Activated CD4-positive, alpha-beta T cell treated with anti-CD3 and anti-CD28 coated beads, Interleukin-2, amount 50 U/mL, for 24 hours (primary cell): ENCODE measurements around the gene OCA2.
"Not testable (repeated sequence)": the region's sequence is repeated elsewhere in the genome, so short reads cannot be mapped to it uniquely, and the experiment has no call there.

Experiments used
- DNase-seq, 2 donors: peaks; one replicate each; pipeline ENCODE4 v3.0.0-alpha.2; 2020; ENCODE audit warnings: low read depth in 1 of 2, low spot score in 1 of 2

The OCA2 gene

DNA sequence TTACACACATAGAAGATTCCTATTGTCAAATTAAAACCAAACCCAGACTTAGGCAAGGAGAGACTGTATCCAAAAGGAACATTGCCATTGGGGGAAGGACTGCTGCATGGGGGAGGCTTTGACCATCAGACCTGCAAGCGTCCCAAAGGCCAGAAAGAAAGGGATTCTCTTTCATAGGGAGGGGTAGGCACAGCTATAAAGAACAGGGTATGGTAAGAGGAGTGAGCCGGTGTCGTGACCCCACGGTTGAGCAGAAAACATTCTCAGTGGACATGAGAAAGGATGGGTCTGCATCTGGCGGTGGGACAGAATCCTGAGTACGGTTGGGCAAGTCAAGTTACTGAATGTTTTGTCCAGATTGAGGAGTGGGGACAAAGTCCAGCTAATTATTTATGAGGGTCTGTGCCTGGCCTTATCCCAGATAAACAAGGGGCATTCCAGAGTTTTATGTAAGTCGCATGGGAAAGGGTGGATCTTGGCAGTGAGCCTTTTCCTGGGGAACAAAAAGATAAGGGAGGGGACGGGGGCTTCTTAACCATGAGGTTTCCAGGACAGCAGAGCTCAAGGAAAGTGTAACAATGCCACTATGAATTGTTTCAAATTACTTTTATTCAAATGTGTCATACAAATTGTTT lies 357.8 kb downstream of the OCA2 start:
- no peak for DNase-seq

DNA sequence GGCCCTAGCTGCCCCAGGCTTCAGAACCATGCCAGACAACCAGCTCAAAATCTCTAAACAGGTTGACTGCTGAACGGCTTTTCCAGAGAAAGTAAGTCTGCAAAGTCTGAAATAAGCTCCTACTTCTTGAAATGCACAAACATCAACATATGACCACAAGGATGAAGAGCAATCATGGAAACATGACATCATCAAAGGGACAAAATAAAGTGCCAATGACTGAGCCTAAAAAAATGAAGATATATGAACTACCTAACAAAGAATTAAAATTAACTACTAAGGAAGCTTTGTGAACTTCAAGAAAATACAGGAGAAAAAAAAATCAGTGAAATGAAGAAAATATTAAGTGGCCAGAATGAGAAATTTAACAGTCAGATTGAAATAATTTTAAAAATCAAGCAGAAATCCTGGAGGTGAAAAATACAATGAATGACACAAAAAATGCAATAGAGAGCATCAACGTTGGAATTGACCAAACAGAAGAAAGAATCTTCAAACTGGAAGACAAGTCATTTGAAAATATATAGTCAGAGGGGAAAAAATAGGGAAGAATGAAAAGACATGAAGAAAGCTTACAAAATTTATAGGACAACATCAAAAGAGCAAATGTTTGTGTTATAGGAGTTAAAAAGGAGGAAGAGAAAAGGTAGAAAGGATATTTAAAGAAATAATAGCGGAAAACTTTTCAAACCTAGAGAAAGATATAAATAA lies 364.2 kb downstream of the OCA2 start:
- DNase-seq = no peak

DNA sequence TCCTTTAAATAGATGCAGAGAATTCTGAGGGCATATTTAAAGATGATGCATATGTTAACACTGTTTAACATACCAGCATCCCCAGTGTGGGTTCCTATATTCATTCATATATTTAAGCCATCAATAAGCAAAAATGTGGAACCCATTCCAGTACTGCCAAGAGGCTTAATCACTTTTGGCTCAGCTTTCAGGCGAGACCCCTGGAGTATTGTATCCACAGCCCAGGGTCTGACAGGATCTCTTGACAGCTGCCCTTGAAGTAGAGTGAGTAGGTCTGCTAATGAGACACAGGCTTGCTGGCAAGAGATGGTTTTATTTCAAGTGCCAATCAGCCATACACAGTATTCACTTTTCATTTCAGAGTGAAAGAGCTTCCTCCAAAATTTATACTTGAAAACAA lies 367.3 kb downstream of the OCA2 start:
- DNase-seq = no peak

DNA sequence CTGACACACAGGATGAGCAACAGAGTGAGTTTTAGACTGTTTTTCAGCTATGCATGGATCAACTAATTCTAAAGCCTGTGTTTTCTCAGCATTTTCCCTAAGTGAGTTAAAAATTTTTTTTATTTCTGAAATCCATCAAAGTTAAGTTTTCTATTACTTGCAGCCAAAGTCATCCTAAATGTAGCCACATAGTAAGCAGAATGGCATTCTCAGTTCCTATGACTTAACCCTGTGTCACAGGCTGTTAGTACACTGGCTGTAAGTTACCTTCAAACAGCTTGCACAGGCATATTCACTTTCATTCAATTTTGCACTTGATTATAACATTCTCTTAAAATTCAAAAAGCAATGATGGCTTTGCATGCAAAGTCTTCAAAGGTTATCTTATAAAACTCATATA lies 368.2 kb downstream of the OCA2 start:
- DNase-seq = no peak

DNA sequence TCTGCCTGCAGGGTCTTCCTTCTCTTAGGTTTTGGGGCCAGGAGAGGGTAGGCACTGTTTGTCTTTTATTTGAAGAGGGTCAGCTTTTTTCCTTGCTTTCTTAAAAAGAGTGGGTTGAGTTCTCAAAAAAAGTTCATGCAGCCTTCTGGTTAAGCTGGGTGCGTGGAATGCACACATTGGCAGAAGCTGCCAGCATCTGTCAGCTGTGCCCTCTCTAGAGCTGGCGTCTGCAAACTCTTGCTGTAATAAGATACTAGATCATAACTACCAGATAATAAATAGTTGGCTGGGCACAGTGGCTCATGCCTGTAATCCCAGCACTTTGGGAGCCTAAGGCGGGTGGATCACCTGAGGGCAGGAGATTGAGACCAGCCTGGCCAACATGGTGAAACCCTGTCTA lies 373.4 kb downstream of the OCA2 start:
- no peak for DNase-seq

DNA sequence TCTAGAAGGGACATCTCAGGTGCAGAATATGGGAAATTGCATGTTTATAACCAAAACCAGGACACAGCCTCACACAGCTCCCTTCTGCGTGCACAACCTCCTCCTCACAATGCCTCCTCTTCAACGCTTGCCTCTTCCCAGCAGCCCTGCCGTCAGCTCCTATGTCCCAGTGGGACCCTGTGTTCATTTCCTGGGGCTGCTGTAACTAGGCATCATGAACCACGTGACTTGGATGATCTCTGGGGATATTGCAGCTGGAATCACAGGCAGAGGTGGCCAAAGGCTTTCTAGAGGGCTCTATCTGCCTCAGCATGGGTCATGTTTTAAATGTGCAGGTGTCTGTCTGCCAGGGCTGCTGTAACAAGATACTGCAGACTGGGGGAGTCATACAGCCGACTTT lies 375.3 kb downstream of the OCA2 start:
- no peak for DNase-seq

DNA sequence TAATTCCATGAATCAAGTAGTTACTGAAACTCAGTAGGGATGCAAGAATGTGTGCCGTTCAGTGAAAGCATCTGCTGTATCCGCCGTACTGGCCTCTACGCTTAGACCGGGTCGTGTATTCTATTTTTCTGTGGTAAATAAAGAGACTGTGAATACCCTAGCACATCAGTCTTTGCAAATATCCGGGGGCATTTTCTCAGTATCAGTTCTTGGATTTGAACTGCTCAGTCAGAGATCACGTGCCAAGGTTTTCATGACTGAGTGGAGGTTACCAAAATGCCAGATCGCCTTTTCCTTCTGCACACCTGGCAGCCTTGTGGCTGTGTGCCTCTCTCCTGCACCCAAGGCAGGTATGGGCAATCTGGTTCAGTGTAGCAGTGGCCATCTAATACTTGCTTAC lies 377.0 kb downstream of the OCA2 start:
- DNase-seq = no peak

DNA sequence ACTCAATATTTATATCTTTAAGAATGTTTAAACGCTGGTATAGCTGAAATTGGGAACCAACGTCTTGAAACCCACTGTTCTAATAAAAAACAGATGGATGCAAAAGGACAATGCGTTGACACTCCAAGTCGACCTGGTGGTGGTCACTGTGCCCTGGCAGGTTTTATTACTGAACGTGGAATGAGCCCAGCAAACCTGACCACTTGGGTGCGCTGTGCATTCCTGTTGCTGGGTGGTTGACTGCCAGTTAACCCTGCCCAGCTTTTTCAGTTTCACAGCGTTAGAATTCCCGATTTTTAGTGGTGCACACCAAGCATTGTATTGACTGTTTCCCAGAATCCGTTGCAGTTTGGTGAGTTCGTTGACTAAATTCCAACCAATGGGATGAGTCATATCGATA lies 384.4 kb downstream of the OCA2 start:
- DNase-seq = no peak

DNA sequence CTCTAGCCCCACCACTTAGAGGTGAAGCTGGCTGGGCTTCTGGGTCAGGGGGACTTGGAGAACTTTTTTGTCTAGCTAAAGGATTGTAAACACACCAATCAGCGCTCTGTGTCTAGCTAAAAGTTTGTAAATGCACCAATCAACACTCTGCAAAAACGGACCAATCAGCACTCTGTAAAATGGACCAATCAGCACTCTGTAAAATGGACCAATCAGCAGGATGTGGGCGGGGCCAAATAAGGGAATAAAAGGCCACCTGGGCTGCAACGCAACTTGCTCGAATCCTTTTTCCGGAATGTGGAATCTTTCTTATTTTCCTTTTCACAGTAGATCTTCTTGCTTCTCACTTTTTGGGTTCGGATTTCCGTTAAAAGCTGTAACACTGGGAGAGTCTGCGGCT lies 385.3 kb downstream of the OCA2 start:
- DNase-seq = not testable (repeated sequence)

DNA sequence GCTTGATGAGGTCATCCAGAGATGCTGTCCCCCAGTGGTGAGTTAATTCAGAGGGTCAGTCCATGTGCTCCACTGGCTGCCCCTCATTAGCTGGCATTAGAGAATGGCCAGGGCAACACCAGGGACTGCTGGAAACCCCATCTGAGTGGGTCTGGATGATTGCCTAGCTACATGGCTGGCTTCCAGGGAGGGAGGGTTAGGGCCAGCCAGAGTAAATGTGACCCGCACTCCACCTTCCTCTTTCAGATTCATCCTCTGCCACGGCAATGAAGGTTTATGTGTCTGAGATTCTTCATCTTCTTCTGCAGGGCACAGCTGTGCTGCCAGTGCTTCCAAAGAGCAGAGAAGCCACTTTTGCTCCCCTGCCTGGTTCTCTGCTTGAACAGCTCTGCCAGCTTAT lies 391.9 kb downstream of the OCA2 start:
- no peak for DNase-seq

DNA sequence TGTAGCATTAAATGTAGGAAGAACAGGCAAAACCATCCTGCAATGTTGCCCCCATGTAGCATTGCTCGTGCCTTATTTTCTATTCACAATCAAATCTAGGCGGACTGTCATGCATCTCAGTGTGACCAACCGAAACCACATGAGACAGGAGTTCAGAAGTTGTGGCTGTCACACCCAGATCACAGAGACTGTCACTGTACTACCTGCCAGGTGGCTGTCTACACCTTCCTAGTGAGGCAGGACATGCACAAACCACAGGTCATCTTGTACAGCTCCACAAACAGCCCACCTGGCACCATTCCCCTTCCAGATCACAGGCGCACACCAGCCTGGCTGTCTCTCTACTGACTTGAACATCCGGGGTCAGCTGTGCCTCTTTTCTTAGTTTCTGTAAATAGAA lies 392.8 kb downstream of the OCA2 start:
- no peak for DNase-seq

DNA sequence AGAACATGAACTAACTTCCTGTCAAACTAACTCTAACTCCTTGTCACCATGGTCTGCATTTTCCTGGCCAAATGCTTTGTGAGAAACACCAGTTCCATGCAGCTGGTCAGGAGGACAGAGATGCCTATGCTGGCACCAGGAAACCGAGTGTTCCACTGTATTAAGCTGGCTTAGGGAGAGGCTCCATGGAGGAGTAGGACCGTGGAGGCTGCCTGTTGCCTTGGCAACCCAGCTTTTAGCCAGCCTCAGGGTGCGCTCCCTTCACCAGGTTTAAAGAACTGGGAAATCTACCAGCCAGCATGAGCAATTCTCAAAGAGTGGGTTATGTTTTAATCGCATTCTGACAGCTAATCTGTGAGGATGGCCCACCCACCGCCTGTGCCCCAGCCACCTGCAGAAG lies 394.1 kb downstream of the OCA2 start:
- no peak for DNase-seq
